HepG2 (cell line): ENCODE measurements around the gene SYDE2. TPM values are rescaled to one million over a fixed set of nuclear protein-coding genes. Genes with fewer than 3 reads are reported as not detected.

Experiments used
- ATAC-seq: fragments of 200-7000 bp; cut with Tn5 transposase; 3 replicates; pipeline ENCODE4 v1.9.1; 2020; ENCODE audit warnings: mild to moderate bottlenecking, moderate library complexity
- BruUV-seq: library from RNA; stranded (reverse); fragments of 400-500 nt; replicated peaks from 2 replicates; lab custom pipeline; 2021; lab: Mats Ljungman, UMichigan
- CTCF ChIA-PET: fragments of 300-600 bp; formaldehyde crosslinking; extraction: SDS; loops from one replicate; lab custom pipeline; 2021; ENCODE audit warnings: low total read pairs, inconsistent platforms, low intra/inter-chr PET ratio; lab: Yijun Ruan, JAX
- POLR2A ChIA-PET: fragments of 350-600 bp; sonication (Branson Sonifier 250); formaldehyde crosslinking; loops from one replicate; lab custom pipeline; 2020; ENCODE audit warnings: antibody characterized with exemption, inconsistent platforms; lab: Yijun Ruan, JAX
- DNase-seq: peaks from one replicate; pipeline ENCODE4 v3.0.0-alpha.2; 2015; ENCODE audit warnings: low spot score
- FAIRE-seq: peaks from 3 replicates; lab custom pipeline; 2011; peaks lifted over from hg19 to GRCh38; lab: Jason Lieb, UNC
- H2AFZ ChIP-seq: one replicate; pipeline ENCODE4 v1.6.1; 2011; ENCODE audit warnings: low read length, inconsistent platforms
- H3K27ac ChIP-seq: fragments of 300-600 bp; 3 replicates; pipeline ENCODE4 v1.8.0; 2011; ENCODE audit warnings: mixed run types, mild to moderate bottlenecking, mixed read lengths, low read length, inconsistent platforms; ENCODE audit not compliant: insufficient read depth; ENCODE audit errors: extremely low read length
- H3K27me3 ChIP-seq, 2 experiments: fragments of 200-600 bp in 1 of 2; 2 replicates in 1 of 2; 3 replicates in 1 of 2; pipeline versions ENCODE4 v1.6.0 to v1.8.0; 2011; ENCODE audit warnings: low read length in 2 of 2, mild to moderate bottlenecking in 2 of 2, moderate library complexity in 2 of 2, inconsistent platforms in 1 of 2; ENCODE audit not compliant: insufficient read depth in 2 of 2, control insufficient read depth in 1 of 2
- H3K36me3 ChIP-seq, 2 experiments: fragments of 200-600 bp in 1 of 2; replicated peaks in 1 of 2; 2 replicates in 1 of 2; 3 replicates in 1 of 2; pipeline versions ENCODE4 v1.5.1 to v1.8.0; 2011; ENCODE audit warnings: low read length in 2 of 2, inconsistent platforms in 1 of 2; ENCODE audit not compliant: insufficient read depth in 2 of 2, control insufficient read depth in 1 of 2
- H3K4me1 ChIP-seq: 2 replicates; pipeline ENCODE4 v1.5.1; 2012; ENCODE audit warnings: low read length, inconsistent platforms; ENCODE audit not compliant: insufficient read depth
- H3K4me2 ChIP-seq: 2 replicates; pipeline ENCODE4 v1.6.0; 2011; ENCODE audit warnings: low read depth, low read length, inconsistent platforms
- H3K4me3 ChIP-seq, 3 experiments: fragments of 200-600 bp in 1 of 3; sonication (generic), shearing (Covaris generic) in 1 of 3; replicated peaks in 1 of 3; 2 replicates each; pipeline ENCODE4 v1.5.1; 2011 to 2016; ENCODE audit warnings: low read length in 3 of 3, inconsistent platforms in 2 of 3, low read depth in 2 of 3, mild to moderate bottlenecking in 2 of 3, control low read depth in 1 of 3, mixed read lengths in 1 of 3; ENCODE audit not compliant: insufficient read depth in 1 of 3
- H3K79me2 ChIP-seq: one replicate; pipeline ENCODE4 v1.6.1; 2011; ENCODE audit warnings: low read length, inconsistent platforms; ENCODE audit not compliant: insufficient read depth
- H3K9ac ChIP-seq: 2 replicates; pipeline ENCODE4 v1.6.0; 2011; ENCODE audit warnings: mild to moderate bottlenecking, low read depth, low read length, inconsistent platforms; ENCODE audit not compliant: insufficient read depth
- H3K9me3 ChIP-seq: 2 replicates; pipeline ENCODE4 v1.5.1; 2012; ENCODE audit warnings: mild to moderate bottlenecking, low read length
- H4K20me1 ChIP-seq: 2 replicates; pipeline ENCODE4 v1.6.0; 2011; ENCODE audit warnings: inconsistent platforms, mild to moderate bottlenecking, low read length, moderate library complexity; ENCODE audit not compliant: insufficient read depth
- BHLHE40 ChIP-seq: IDR thresholded peaks from 2 replicates; pipeline ENCODE4 v1.6.1; 2011; ENCODE audit warnings: low read length, improper control_type of control experiment
- E2F5 ChIP-seq: sonication (generic); formaldehyde crosslinking; conservative IDR thresholded peaks from 2 replicates; pipeline ENCODE4 v1.4.0; 2020; ENCODE audit warnings: missing genetic modification reagents
- FOXK2 ChIP-seq: fragments of 450-650 bp; IDR thresholded peaks from 2 replicates; pipeline ENCODE4 v1.6.1; 2016
- HHEX ChIP-seq: IDR thresholded peaks from 2 replicates; pipeline ENCODE4 v1.6.1; 2016; ENCODE audit warnings: control low read depth
- JUN ChIP-seq: sonication (generic); formaldehyde crosslinking; IDR thresholded peaks from 2 replicates; pipeline ENCODE4 v1.4.0; 2020; ENCODE audit warnings: mild to moderate bottlenecking, missing genetic modification reagents
- RFX5 ChIP-seq: IDR thresholded peaks from 2 replicates; pipeline ENCODE4 v1.6.1; 2011; ENCODE audit warnings: low read depth, low read length, improper control_type of control experiment
- SAP130 ChIP-seq: IDR thresholded peaks from 2 replicates; pipeline ENCODE4 v1.6.1; 2016; ENCODE audit warnings: low read depth
- SIN3B ChIP-seq: fragments of 150-350 bp; IDR thresholded peaks from 2 replicates; pipeline ENCODE4 v1.6.1; 2014; ENCODE audit warnings: low read length
- SOX6 ChIP-seq, 2 experiments: fragments of 450-650 bp in 1 of 2; sonication (generic) in 1 of 2; formaldehyde crosslinking in 1 of 2; IDR thresholded peaks; 2 replicates each; pipeline versions ENCODE4 v1.4.0 to v1.6.1; 2017 to 2020; ENCODE audit warnings: antibody characterized with exemption in 1 of 2, mild to moderate bottlenecking in 1 of 2, missing genetic modification reagents in 1 of 2
- SSRP1 ChIP-seq: IDR thresholded peaks from 2 replicates; pipeline ENCODE4 v1.6.1; 2016; ENCODE audit warnings: control low read depth
- THYN1 ChIP-seq: sonication (generic); formaldehyde crosslinking; IDR thresholded peaks from 2 replicates; pipeline ENCODE4 v1.8.1; 2023; ENCODE audit warnings: low read depth, mild to moderate bottlenecking, moderate library complexity, missing genetic modification reagents, borderline replicate concordance
- YEATS2 ChIP-seq: sonication (generic); formaldehyde crosslinking; IDR thresholded peaks from 2 replicates; pipeline ENCODE4 v1.4.0; 2020; ENCODE audit warnings: missing genetic modification reagents, borderline replicate concordance
- ZNF10 ChIP-seq: sonication (generic); formaldehyde crosslinking; IDR thresholded peaks from 2 replicates; pipeline ENCODE4 v1.4.0; 2020; ENCODE audit warnings: mild to moderate bottlenecking, low read depth, missing genetic modification reagents, borderline replicate concordance
- ZNF775 ChIP-seq: sonication (generic); formaldehyde crosslinking; IDR thresholded peaks from 2 replicates; pipeline ENCODE4 v1.4.0; 2020; ENCODE audit warnings: missing genetic modification reagents, mild to moderate bottlenecking, moderate library complexity, borderline replicate concordance
- WGBS: methylation state at CpG from one replicate; pipeline ENCODE4 v1.1.6; 2017; ENCODE audit warnings: low lambda C conversion rate; 5-methylcytosine and 5-hydroxymethylcytosine counted together
- in situ Hi-C: cut with HindIII; loops from 2 replicates; pipeline ENCODE4 v1.10.0; 2017; ENCODE audit warnings: low pct_unique_long_range_greater_than_20kb; ENCODE audit not compliant: extremely low pct_ligation_motif_present
- intact Hi-C: fragments of 100-400 bp; cut with micrococcal nuclease; formaldehyde crosslinking; loops from one replicate; pipeline ENCODE4 v1.10.0; 2022; ENCODE audit not compliant: unreplicated experiment
- polyA plus RNA-seq, 8 experiments: library from polyadenylated mRNA; depleted of rRNA in 3 of 8; stranded (reverse) in 7 of 8; unstranded in 1 of 8; fragments of >200 nt; fragmentation: Illumina TruSeq in 4 of 8; extraction: Trizol in 4 of 8; gene quantifications; 2 replicates each; pipeline versions ENCODE4 v1.2.1 to v1.2.3, GENCODE V29; 2011 to 2016; ENCODE audit warnings: low read depth in 4 of 8, missing spikeins in 1 of 8, mixed read lengths in 1 of 8; ENCODE audit not compliant: insufficient read depth in 1 of 8
- total RNA-seq, 5 experiments: library from RNA; depleted of rRNA; stranded (reverse); fragments of >200 nt; fragmentation: Illumina TruSeq; extraction: Trizol; gene quantifications; 2 replicates each; pipeline ENCODE4 v1.2.3, GENCODE V29; 2016; ENCODE audit warnings: low read depth in 1 of 5
- TF ChIP-seq, protein P1 (sequence below): sonication (generic); formaldehyde crosslinking; IDR thresholded peaks from 2 replicates; pipeline ENCODE4 v1.8.0; 2023; ENCODE audit warnings: mild to moderate bottlenecking, missing genetic modification reagents
- TF ChIP-seq, protein P2 (sequence below): sonication (generic); formaldehyde crosslinking; IDR thresholded peaks from 2 replicates; pipeline ENCODE4; 2020; ENCODE audit warnings: missing genetic modification reagents, mild to moderate bottlenecking, borderline replicate concordance
- TF ChIP-seq, protein P3 (sequence below): IDR thresholded peaks from 2 replicates; pipeline ENCODE4 v1.6.1; 2016; ENCODE audit warnings: missing genetic modification reagents, missing compliant biosample characterization

Gene SYDE2
- total and polyA plus RNA-seq, 2 of the 13 experiments (the other 11 are each of a cell fraction or from before 2014, with no cell fraction given): 1.8 to 5.3 TPM

GRCh38 chr1:85135392-85135798 lies 65.4 kb downstream of the SYDE2 start:
- Histone ChIP-seq H3K79me2 (no peaks in the 10 kb centered on the region), H3K4me1 (peaks cover 23% of the 10 kb centered on the region), H3K9me3 (no peaks in the 10 kb centered on the region), H3K9ac (no peak overlapping the region), H3K4me2 (no peak overlapping the region), H3K27ac (no peak overlapping the region), H4K20me1 (no peaks in the 10 kb centered on the region), H3K4me3 (no peak overlapping the region), H3K36me3 (no peaks in the 10 kb centered on the region), H3K27me3 (peaks cover 0 to 3% of the 10 kb centered on the region in 2 experiments; a peak in 1 of 5 replicates), H2AFZ (no peak overlapping the region)
- DNase-seq (no peak), FAIRE-seq (no peak), ATAC-seq (no peak)
- POLR2A ChIA-PET: interaction anchor here (0.9 kb wide), 1 partner anchor 124 kb away, joined by 3 read pairs; the partner anchor contains the start of gene C1orf52
- intact Hi-C loops: no loop called here
- in situ Hi-C loops: no loop called here
- no TSS peak for BruUV-seq
- no peak for TF ChIP-seq SAP130
- no peak for TF ChIP-seq SSRP1 (CRISPR knock-in tag)
- TF ChIP-seq, protein P1, sequence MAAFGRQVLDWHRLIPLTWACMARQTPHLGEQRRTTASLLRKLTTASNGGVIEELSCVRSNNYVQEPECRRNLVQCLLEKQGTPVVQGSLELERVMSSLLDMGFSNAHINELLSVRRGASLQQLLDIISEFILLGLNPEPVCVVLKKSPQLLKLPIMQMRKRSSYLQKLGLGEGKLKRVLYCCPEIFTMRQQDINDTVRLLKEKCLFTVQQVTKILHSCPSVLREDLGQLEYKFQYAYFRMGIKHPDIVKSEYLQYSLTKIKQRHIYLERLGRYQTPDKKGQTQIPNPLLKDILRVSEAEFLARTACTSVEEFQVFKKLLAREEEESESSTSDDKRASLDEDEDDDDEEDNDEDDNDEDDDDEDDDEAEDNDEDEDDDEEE: no peak
- TF ChIP-seq, protein P2, sequence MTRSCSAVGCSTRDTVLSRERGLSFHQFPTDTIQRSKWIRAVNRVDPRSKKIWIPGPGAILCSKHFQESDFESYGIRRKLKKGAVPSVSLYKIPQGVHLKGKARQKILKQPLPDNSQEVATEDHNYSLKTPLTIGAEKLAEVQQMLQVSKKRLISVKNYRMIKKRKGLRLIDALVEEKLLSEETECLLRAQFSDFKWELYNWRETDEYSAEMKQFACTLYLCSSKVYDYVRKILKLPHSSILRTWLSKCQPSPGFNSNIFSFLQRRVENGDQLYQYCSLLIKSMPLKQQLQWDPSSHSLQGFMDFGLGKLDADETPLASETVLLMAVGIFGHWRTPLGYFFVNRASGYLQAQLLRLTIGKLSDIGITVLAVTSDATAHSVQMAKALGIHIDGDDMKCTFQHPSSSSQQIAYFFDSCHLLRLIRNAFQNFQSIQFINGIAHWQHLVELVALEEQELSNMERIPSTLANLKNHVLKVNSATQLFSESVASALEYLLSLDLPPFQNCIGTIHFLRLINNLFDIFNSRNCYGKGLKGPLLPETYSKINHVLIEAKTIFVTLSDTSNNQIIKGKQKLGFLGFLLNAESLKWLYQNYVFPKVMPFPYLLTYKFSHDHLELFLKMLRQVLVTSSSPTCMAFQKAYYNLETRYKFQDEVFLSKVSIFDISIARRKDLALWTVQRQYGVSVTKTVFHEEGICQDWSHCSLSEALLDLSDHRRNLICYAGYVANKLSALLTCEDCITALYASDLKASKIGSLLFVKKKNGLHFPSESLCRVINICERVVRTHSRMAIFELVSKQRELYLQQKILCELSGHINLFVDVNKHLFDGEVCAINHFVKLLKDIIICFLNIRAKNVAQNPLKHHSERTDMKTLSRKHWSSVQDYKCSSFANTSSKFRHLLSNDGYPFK (CRISPR knock-in tag): no peak
- no peak for TF ChIP-seq THYN1 (CRISPR knock-in tag)
- no peak for TF ChIP-seq FOXK2
- no peak for TF ChIP-seq BHLHE40
- no peak for TF ChIP-seq ZNF775 (CRISPR knock-in tag)
- no peak for TF ChIP-seq YEATS2 (CRISPR knock-in tag)
- no peak for TF ChIP-seq HHEX
- TF ChIP-seq E2F5: no peak
- TF ChIP-seq SIN3B: no peak
- TF ChIP-seq SOX6 (IDR thresholded peaks at IDR 0.05): no peak
- TF ChIP-seq SOX6 (CRISPR knock-in tag; IDR thresholded peaks at IDR 0.05): no peak
- no peak for TF ChIP-seq ZNF10 (CRISPR knock-in tag)
- TF ChIP-seq JUN (CRISPR knock-in tag): no peak
- no peak for TF ChIP-seq RFX5
- TF ChIP-seq, protein P3, sequence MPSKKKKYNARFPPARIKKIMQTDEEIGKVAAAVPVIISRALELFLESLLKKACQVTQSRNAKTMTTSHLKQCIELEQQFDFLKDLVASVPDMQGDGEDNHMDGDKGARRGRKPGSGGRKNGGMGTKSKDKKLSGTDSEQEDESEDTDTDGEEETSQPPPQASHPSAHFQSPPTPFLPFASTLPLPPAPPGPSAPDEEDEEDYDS: no peak
- CTCF ChIA-PET: no interaction called here
- 8% methylated on average over 1 of the region's 1 CpG for WGBS
